ENCODE data around the gene POLR1E. TPM values are rescaled to one million over a fixed set of nuclear protein-coding genes. Genes with fewer than 3 reads are reported as not detected.

Gene POLR1E
- total and polyA plus RNA-seq, 4 donors, result 4.9 to 25.5 (median 14.4) TPM

DNA sequence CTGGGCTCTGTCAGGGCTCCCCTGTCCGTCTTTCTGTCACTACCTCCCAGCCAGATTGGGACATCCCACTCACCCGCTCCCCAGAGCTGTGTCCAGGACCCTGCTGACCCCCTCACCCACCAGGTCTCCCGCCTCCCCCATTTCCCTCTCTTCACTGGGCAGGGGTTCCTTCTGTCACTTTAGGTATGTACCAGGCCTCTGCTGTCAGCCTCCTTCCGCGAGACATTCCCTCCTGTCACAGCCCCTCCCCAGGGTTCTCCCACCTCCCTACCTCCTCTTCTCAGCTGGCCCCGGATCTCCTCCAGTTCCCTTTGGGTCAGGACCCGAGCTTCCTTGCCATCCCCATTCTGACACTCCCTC is 488 bp downstream of the POLR1E start:
- Histone ChIP-seq H3K36me3 (ENCODE audit: control insufficient read depth in 4 of 4, insufficient read depth in 3 of 4, low read depth in 1 of 4, low read length in 3 of 4) (peaks cover 2 to 21% (median 14%) of the 10 kb centered on the region in 4 donors), H3K4me1 (ENCODE audit: control insufficient read depth in 4 of 4, insufficient read depth in 4 of 4, low read length in 3 of 4) (peaks cover 11 to 30% (median 22%) of the 10 kb centered on the region in 4 donors), H3K9ac (ENCODE audit: low read depth in 1 of 2, low read length in 2 of 2) (peak overlapping the region; percentile 79 to 80), H3K27me3 (ENCODE audit: control insufficient read depth in 4 of 4, insufficient read depth in 4 of 4, low read length in 3 of 4) (no peaks in the 10 kb centered on the region), H3K9me3 (ENCODE audit: control insufficient read depth in 4 of 4, low read length in 3 of 4) (no peaks in the 10 kb centered on the region), H3K4me3 (ENCODE audit: low read depth in 1 of 3, low read length in 3 of 3) (peak overlapping the region; percentile 85 to 99 (median 91)), H3K27ac (ENCODE audit: low read depth in 1 of 2, low read length in 2 of 2) (peak overlapping the region; percentile 58 to 90)
- DNase-seq (ENCODE audit: low spot score), result no peak
- no peak for TF ChIP-seq TAF1 (conservative IDR thresholded peaks at IDR 0.05)
- no peak for TF ChIP-seq RAD21 (IDR thresholded peaks at IDR 0.05)
- no peak for TF ChIP-seq NR2F2 (IDR thresholded peaks at IDR 0.05)
- TF ChIP-seq, protein P1, sequence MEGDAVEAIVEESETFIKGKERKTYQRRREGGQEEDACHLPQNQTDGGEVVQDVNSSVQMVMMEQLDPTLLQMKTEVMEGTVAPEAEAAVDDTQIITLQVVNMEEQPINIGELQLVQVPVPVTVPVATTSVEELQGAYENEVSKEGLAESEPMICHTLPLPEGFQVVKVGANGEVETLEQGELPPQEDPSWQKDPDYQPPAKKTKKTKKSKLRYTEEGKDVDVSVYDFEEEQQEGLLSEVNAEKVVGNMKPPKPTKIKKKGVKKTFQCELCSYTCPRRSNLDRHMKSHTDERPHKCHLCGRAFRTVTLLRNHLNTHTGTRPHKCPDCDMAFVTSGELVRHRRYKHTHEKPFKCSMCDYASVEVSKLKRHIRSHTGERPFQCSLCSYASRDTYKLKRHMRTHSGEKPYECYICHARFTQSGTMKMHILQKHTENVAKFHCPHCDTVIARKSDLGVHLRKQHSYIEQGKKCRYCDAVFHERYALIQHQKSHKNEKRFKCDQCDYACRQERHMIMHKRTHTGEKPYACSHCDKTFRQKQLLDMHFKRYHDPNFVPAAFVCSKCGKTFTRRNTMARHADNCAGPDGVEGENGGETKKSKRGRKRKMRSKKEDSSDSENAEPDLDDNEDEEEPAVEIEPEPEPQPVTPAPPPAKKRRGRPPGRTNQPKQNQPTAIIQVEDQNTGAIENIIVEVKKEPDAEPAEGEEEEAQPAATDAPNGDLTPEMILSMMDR (IDR thresholded peaks at IDR 0.05; ENCODE audit: low read depth, low read length, missing input control), result no peak
- no peak for TF ChIP-seq YY1 (IDR thresholded peaks at IDR 0.05)
- TF ChIP-seq RXRA (IDR thresholded peaks at IDR 0.05), result no peak
- TF ChIP-seq EGR1 (IDR thresholded peaks at IDR 0.05; ENCODE audit: low read depth in 2 of 2), result no peak
- TF ChIP-seq, protein P2, sequence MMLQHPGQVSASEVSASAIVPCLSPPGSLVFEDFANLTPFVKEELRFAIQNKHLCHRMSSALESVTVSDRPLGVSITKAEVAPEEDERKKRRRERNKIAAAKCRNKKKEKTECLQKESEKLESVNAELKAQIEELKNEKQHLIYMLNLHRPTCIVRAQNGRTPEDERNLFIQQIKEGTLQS (IDR thresholded peaks at IDR 0.05), result no peak
- TF ChIP-seq, protein P3, sequence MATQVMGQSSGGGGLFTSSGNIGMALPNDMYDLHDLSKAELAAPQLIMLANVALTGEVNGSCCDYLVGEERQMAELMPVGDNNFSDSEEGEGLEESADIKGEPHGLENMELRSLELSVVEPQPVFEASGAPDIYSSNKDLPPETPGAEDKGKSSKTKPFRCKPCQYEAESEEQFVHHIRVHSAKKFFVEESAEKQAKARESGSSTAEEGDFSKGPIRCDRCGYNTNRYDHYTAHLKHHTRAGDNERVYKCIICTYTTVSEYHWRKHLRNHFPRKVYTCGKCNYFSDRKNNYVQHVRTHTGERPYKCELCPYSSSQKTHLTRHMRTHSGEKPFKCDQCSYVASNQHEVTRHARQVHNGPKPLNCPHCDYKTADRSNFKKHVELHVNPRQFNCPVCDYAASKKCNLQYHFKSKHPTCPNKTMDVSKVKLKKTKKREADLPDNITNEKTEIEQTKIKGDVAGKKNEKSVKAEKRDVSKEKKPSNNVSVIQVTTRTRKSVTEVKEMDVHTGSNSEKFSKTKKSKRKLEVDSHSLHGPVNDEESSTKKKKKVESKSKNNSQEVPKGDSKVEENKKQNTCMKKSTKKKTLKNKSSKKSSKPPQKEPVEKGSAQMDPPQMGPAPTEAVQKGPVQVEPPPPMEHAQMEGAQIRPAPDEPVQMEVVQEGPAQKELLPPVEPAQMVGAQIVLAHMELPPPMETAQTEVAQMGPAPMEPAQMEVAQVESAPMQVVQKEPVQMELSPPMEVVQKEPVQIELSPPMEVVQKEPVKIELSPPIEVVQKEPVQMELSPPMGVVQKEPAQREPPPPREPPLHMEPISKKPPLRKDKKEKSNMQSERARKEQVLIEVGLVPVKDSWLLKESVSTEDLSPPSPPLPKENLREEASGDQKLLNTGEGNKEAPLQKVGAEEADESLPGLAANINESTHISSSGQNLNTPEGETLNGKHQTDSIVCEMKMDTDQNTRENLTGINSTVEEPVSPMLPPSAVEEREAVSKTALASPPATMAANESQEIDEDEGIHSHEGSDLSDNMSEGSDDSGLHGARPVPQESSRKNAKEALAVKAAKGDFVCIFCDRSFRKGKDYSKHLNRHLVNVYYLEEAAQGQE (IDR thresholded peaks at IDR 0.05), result no peak
- no peak for TF ChIP-seq HNF4G (IDR thresholded peaks at IDR 0.05)
- no peak for TF ChIP-seq FOXA2 (IDR thresholded peaks at IDR 0.05)
- TF ChIP-seq, protein P4, sequence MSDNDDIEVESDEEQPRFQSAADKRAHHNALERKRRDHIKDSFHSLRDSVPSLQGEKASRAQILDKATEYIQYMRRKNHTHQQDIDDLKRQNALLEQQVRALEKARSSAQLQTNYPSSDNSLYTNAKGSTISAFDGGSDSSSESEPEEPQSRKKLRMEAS (IDR thresholded peaks at IDR 0.05), result no peak
- TF ChIP-seq FOXA1 (IDR thresholded peaks at IDR 0.05), result no peak
- no peak for TF ChIP-seq SP1 (IDR thresholded peaks at IDR 0.05)
- TF ChIP-seq, protein P5, sequence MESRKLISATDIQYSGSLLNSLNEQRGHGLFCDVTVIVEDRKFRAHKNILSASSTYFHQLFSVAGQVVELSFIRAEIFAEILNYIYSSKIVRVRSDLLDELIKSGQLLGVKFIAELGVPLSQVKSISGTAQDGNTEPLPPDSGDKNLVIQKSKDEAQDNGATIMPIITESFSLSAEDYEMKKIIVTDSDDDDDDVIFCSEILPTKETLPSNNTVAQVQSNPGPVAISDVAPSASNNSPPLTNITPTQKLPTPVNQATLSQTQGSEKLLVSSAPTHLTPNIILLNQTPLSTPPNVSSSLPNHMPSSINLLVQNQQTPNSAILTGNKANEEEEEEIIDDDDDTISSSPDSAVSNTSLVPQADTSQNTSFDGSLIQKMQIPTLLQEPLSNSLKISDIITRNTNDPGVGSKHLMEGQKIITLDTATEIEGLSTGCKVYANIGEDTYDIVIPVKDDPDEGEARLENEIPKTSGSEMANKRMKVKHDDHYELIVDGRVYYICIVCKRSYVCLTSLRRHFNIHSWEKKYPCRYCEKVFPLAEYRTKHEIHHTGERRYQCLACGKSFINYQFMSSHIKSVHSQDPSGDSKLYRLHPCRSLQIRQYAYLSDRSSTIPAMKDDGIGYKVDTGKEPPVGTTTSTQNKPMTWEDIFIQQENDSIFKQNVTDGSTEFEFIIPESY (IDR thresholded peaks at IDR 0.05), result no peak
- TF ChIP-seq GABPA (IDR thresholded peaks at IDR 0.05 in 1 of 2, conservative IDR thresholded peaks at IDR 0.05 in 1 of 2), result no peak
- no peak for TF ChIP-seq HNF4A (conservative IDR thresholded peaks at IDR 0.05)
- no peak for TF ChIP-seq JUND (IDR thresholded peaks at IDR 0.05)
- 3% methylated on average over 7 of the region's 7 CpGs for WGBS
